ENCODE data around the gene LCLAT1. TPM values are rescaled to one million over a fixed set of nuclear protein-coding genes. Genes with fewer than 3 reads are reported as not detected.

Gene LCLAT1
- total RNA-seq, 1 experiment from 2014 or later, result 32.9 TPM

DNA sequence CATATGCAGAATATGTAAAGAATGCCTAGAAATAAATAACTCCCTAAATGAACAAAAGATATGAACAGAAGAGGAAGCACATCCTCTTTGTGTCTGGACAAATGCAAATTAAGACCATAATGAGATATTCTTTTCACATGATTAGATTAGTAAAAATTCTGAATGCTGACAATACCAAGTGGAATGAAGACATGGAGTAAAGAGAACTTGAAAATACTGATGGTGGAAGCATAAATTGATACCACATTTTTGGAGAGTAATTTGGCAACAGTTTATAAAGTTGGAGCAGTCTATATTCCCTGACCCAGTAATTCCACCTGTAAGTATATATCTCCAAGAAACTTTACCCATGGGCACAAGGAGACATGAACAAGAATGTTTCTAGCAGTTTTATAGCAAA is 230.2 kb downstream of the LCLAT1 start:
- Mint-ChIP-seq H3K27me3 (ENCODE audit: low read depth) (no peaks in the 10 kb centered on the region), H3K4me1 (no peaks in the 10 kb centered on the region), H3K27ac (no peak overlapping the region), H3K36me3 (ENCODE audit: insufficient read depth in 1 of 3, low read depth in 3 of 3) (no peaks in the 10 kb centered on the region), H3K4me3 (no peak overlapping the region), H3K9me3 (peaks cover 0 to under 1% of the 10 kb centered on the region in 2 experiments; a peak in 1 of 5 replicates)
- Histone ChIP-seq H3K27ac (ENCODE audit: insufficient read length, low read depth, low read length) (no peak overlapping the region), H4K5ac (ENCODE audit: insufficient read length, low read depth, low read length) (no peak overlapping the region), H3K9ac (ENCODE audit: extremely low read depth, insufficient read length, low read length) (no peak overlapping the region), H3K4me1 (ENCODE audit: insufficient read depth, low read length) (no peaks in the 10 kb centered on the region), H2BK5ac (ENCODE audit: insufficient read length, low read length) (no peak overlapping the region), H3K9me3 (ENCODE audit: control insufficient read depth, low read depth, low read length) (no peaks in the 10 kb centered on the region), H2AK5ac (ENCODE audit: insufficient read length, low read length) (no peak overlapping the region), H4K8ac (replicated peaks; ENCODE audit: insufficient read length, low read depth, low read length) (no peak overlapping the region), H3T11ph (ENCODE audit: low read length) (no peak overlapping the region), H2AFZ (ENCODE audit: low read length) (no peak overlapping the region), H3K79me2 (ENCODE audit: insufficient read depth, low read length) (no peaks in the 10 kb centered on the region), H3K4me2 (ENCODE audit: insufficient read depth, insufficient read length, low read length) (no peak overlapping the region), H2BK15ac (ENCODE audit: low read depth, low read length) (no peak overlapping the region), H3K4ac (ENCODE audit: low read depth, low read length) (no peak overlapping the region), H3K23me2 (ENCODE audit: insufficient read length, low read depth, low read length, poor library complexity, severe bottlenecking) (no peaks in the 10 kb centered on the region), H3K14ac (ENCODE audit: insufficient read depth, low read length) (no peak overlapping the region), H3K79me1 (ENCODE audit: insufficient read depth, low read depth, low read length, poor library complexity, severe bottlenecking) (no peaks in the 10 kb centered on the region), H3K27me3 (ENCODE audit: insufficient read depth, low read length) (no peaks in the 10 kb centered on the region), H2BK120ac (ENCODE audit: low read depth, low read length, poor library complexity, severe bottlenecking) (no peak overlapping the region), H3K23ac (ENCODE audit: insufficient read length, low read depth, low read length) (no peak overlapping the region), H3K56ac (ENCODE audit: insufficient read length, low read depth, low read length) (no peak overlapping the region), H2BK20ac (ENCODE audit: low read depth, low read length, poor library complexity, severe bottlenecking) (no peak overlapping the region), H2BK12ac (ENCODE audit: insufficient read length, low read depth, low read length) (no peak overlapping the region), H3K18ac (ENCODE audit: insufficient read length, low read depth, low read length) (no peak overlapping the region), H4K20me1 (ENCODE audit: control insufficient read depth, insufficient read depth, insufficient read length) (no peaks in the 10 kb centered on the region), H4K91ac (ENCODE audit: insufficient read length, low read depth, low read length) (no peak overlapping the region)
- TF ChIP-seq, protein P1, sequence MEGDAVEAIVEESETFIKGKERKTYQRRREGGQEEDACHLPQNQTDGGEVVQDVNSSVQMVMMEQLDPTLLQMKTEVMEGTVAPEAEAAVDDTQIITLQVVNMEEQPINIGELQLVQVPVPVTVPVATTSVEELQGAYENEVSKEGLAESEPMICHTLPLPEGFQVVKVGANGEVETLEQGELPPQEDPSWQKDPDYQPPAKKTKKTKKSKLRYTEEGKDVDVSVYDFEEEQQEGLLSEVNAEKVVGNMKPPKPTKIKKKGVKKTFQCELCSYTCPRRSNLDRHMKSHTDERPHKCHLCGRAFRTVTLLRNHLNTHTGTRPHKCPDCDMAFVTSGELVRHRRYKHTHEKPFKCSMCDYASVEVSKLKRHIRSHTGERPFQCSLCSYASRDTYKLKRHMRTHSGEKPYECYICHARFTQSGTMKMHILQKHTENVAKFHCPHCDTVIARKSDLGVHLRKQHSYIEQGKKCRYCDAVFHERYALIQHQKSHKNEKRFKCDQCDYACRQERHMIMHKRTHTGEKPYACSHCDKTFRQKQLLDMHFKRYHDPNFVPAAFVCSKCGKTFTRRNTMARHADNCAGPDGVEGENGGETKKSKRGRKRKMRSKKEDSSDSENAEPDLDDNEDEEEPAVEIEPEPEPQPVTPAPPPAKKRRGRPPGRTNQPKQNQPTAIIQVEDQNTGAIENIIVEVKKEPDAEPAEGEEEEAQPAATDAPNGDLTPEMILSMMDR (conservative IDR thresholded peaks at IDR 0.05), result no peak
- DNase-seq, result no peak

All from H9 (cell line).